Neural cell (in vitro differentiated cells): ENCODE measurements around the gene RTL1. TPM values are rescaled to one million over a fixed set of nuclear protein-coding genes. Genes with fewer than 3 reads are reported as not detected.

Experiments used
- H2AFZ ChIP-seq: fragments of 200-600, 300-800 bp; sonication (generic), shearing (Covaris generic); 2 replicates; pipeline ENCODE4 v1.6.0; 2014; ENCODE audit warnings: low read depth, mild to moderate bottlenecking, antibody characterized with exemption, low read length, moderate library complexity
- H3F3A ChIP-seq: fragments of 200-600 bp; shearing (Covaris generic); 2 replicates; pipeline ENCODE4 v1.6.1; 2016; ENCODE audit warnings: mild to moderate bottlenecking, moderate library complexity, mixed read lengths, antibody characterized with exemption, low read length; ENCODE audit not compliant: insufficient read depth, poor library complexity, severe bottlenecking
- H3K27ac ChIP-seq: fragments of 200-600, 300-800 bp; sonication (generic), shearing (Covaris generic); 2 replicates; pipeline ENCODE4 v1.5.1; 2014; ENCODE audit warnings: mild to moderate bottlenecking, low read length, moderate library complexity
- H3K27me3 ChIP-seq: fragments of 300-800, 200-600 bp; sonication (generic), shearing (Covaris generic); 2 replicates; pipeline ENCODE4 v1.6.0; 2014; ENCODE audit warnings: mild to moderate bottlenecking, low read depth, low read length, moderate library complexity; ENCODE audit not compliant: insufficient read depth
- H3K36me3 ChIP-seq: fragments of 300-800, 200-600 bp; sonication (generic), shearing (Covaris generic); 2 replicates; pipeline ENCODE4 v1.5.1; 2014; ENCODE audit warnings: mild to moderate bottlenecking, antibody characterized with exemption, low read length, moderate library complexity; ENCODE audit not compliant: insufficient read depth
- H3K4me2 ChIP-seq: fragments of 300-800, 200-600 bp; sonication (generic), shearing (Covaris generic); 2 replicates; pipeline ENCODE4 v1.6.0; 2014; ENCODE audit warnings: mild to moderate bottlenecking, low read length
- H3K4me3 ChIP-seq: fragments of 300-800, 200-600 bp; sonication (generic), shearing (Covaris generic); 2 replicates; pipeline ENCODE4 v1.5.1; 2014; ENCODE audit warnings: mild to moderate bottlenecking, low read length, moderate library complexity
- H3K79me2 ChIP-seq: fragments of 200-600 bp; shearing (Covaris generic); replicated peaks from 2 replicates; pipeline ENCODE4 v1.6.0; 2014; ENCODE audit warnings: mild to moderate bottlenecking, low read length, moderate library complexity; ENCODE audit not compliant: insufficient read depth
- H3K9ac ChIP-seq: fragments of 300-800, 200-600 bp; sonication (generic), shearing (Covaris generic); 2 replicates; pipeline ENCODE4 v1.6.1; 2016; ENCODE audit warnings: mild to moderate bottlenecking, low read length, mixed read lengths
- H3K9me2 ChIP-seq: fragments of 200-600 bp; shearing (Covaris generic); 2 replicates; pipeline ENCODE4 v1.6.1; 2016; ENCODE audit warnings: mild to moderate bottlenecking, low read length, mixed read lengths; ENCODE audit not compliant: insufficient read depth
- H3K9me3 ChIP-seq: fragments of 200-600, 300-800 bp; sonication (generic), shearing (Covaris generic); 2 replicates; pipeline ENCODE4 v1.6.1; 2016; ENCODE audit warnings: mild to moderate bottlenecking, mixed run types, low read length, moderate library complexity, mixed read lengths
- H4K20me1 ChIP-seq: fragments of 200-600 bp; shearing (Covaris generic); 2 replicates; pipeline ENCODE4 v1.6.1; 2016; ENCODE audit warnings: mild to moderate bottlenecking, mixed run types; ENCODE audit not compliant: insufficient read depth
- EP300 ChIP-seq: fragments of 450-650 bp; conservative IDR thresholded peaks from 2 replicates; pipeline ENCODE4 v1.6.1; 2014; ENCODE audit warnings: antibody characterized with exemption, mild to moderate bottlenecking, moderate library complexity; ENCODE audit not compliant: poor library complexity, severe bottlenecking
- EZH2 ChIP-seq: fragments of 200-600, 300-800 bp; shearing (Covaris generic), sonication (generic); IDR thresholded peaks from 2 replicates; pipeline ENCODE4 v1.6.1; 2014; ENCODE audit warnings: antibody characterized with exemption, low read length, borderline replicate concordance, mild to moderate bottlenecking; ENCODE audit not compliant: insufficient read depth, poor library complexity, severe bottlenecking
- MXI1 ChIP-seq: fragments of 450-650 bp; conservative IDR thresholded peaks from 2 replicates; pipeline ENCODE4 v1.6.1; 2014; ENCODE audit warnings: antibody characterized with exemption, mild to moderate bottlenecking; ENCODE audit not compliant: poor library complexity, severe bottlenecking
- POLR2AphosphoS5 ChIP-seq: IDR thresholded peaks from 2 replicates; pipeline ENCODE4 v1.6.1; 2012
- RAD21 ChIP-seq: fragments of 450-650 bp; conservative IDR thresholded peaks from 2 replicates; pipeline ENCODE4 v1.6.1; 2014; ENCODE audit warnings: antibody characterized with exemption, mild to moderate bottlenecking, moderate library complexity
- REST ChIP-seq: IDR thresholded peaks from 2 replicates; pipeline ENCODE4 v1.6.1; 2012; ENCODE audit warnings: borderline replicate concordance
- SMC3 ChIP-seq: fragments of 450-650 bp; conservative IDR thresholded peaks from 2 replicates; pipeline ENCODE4 v1.6.1; 2014; ENCODE audit warnings: antibody characterized with exemption, mild to moderate bottlenecking, moderate library complexity; ENCODE audit not compliant: poor library complexity
- TAF1 ChIP-seq: IDR thresholded peaks from 2 replicates; pipeline ENCODE4 v1.6.1; 2012; ENCODE audit warnings: low read depth
- polyA plus RNA-seq: library from polyadenylated mRNA; depleted of rRNA; stranded (reverse); fragments of >200 nt; gene quantifications from 2 replicates; pipeline ENCODE4 v1.2.3, GENCODE V29; 2014
- TF ChIP-seq, protein P1 (sequence below): fragments of 450-650 bp; IDR thresholded peaks from 2 replicates; pipeline ENCODE4 v1.5.1; 2014; ENCODE audit warnings: antibody characterized with exemption, mild to moderate bottlenecking, moderate library complexity; ENCODE audit not compliant: poor library complexity, severe bottlenecking

The RTL1 gene
- polyA plus RNA-seq, 1 donor from 2014 or later, result not detected

- Histone ChIP-seq H3K4me3 (no peak overlapping the region), H3K27ac (no peak overlapping the region), H3K9ac (no peak overlapping the region), H3K79me2 (no peaks in the 10 kb centered on the region), H2AFZ (no peak overlapping the region), H3K4me2 (no peak overlapping the region), H3F3A (no peaks in the 10 kb centered on the region), H3K9me3 (peaks cover 3% of the 10 kb centered on the region), H3K27me3 (no peaks in the 10 kb centered on the region), H3K36me3 (no peaks in the 10 kb centered on the region), H4K20me1 (no peaks in the 10 kb centered on the region), H3K9me2 (no peaks in the 10 kb centered on the region)
- TF ChIP-seq MXI1, result no peak
- TF ChIP-seq EP300, result no peak
- TF ChIP-seq EZH2, result no peak
- no peak for TF ChIP-seq POLR2AphosphoS5
- no peak for TF ChIP-seq SMC3
These were observed 20.3 kb downstream of the RTL1 start for GRCh38 chr14:100882991-100883788.

GRCh38 chr14:100882026-100882967 lies 21.2 kb downstream of the RTL1 start:
- Histone ChIP-seq H4K20me1 (no peaks in the 10 kb centered on the region), H3K9me3 (peaks cover 3% of the 10 kb centered on the region), H3K27me3 (no peaks in the 10 kb centered on the region), H3K79me2 (no peaks in the 10 kb centered on the region), H3F3A (no peaks in the 10 kb centered on the region), H2AFZ (no peak overlapping the region), H3K9me2 (no peaks in the 10 kb centered on the region), H3K4me2 (no peak overlapping the region), H3K27ac (no peak overlapping the region), H3K36me3 (no peaks in the 10 kb centered on the region), H3K4me3 (no peak overlapping the region), H3K9ac (no peak overlapping the region)
- TF ChIP-seq SMC3, result no peak
- TF ChIP-seq REST, result no peak
- TF ChIP-seq RAD21, result no peak
- TF ChIP-seq EP300, result no peak
- no peak for TF ChIP-seq TAF1
- TF ChIP-seq, protein P1, sequence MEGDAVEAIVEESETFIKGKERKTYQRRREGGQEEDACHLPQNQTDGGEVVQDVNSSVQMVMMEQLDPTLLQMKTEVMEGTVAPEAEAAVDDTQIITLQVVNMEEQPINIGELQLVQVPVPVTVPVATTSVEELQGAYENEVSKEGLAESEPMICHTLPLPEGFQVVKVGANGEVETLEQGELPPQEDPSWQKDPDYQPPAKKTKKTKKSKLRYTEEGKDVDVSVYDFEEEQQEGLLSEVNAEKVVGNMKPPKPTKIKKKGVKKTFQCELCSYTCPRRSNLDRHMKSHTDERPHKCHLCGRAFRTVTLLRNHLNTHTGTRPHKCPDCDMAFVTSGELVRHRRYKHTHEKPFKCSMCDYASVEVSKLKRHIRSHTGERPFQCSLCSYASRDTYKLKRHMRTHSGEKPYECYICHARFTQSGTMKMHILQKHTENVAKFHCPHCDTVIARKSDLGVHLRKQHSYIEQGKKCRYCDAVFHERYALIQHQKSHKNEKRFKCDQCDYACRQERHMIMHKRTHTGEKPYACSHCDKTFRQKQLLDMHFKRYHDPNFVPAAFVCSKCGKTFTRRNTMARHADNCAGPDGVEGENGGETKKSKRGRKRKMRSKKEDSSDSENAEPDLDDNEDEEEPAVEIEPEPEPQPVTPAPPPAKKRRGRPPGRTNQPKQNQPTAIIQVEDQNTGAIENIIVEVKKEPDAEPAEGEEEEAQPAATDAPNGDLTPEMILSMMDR, result no peak
- TF ChIP-seq MXI1, result no peak
- TF ChIP-seq POLR2AphosphoS5, result no peak
- no peak for TF ChIP-seq EZH2
